Fibroblast of skin of scalp (primary cell): ENCODE data around the gene PCDHGA8.
A peak's percentile ranks its signal among the peaks of the same experiment; 100 is the strongest.
"Not testable (repeated sequence)": the region's sequence is repeated elsewhere in the genome, so short reads cannot be mapped to it uniquely, and the experiment has no call there.

Experiments
- DNase-seq: peaks from one replicate; pipeline ENCODE4 v3.0.0-alpha.2; 2013

Gene PCDHGA8

DNA sequence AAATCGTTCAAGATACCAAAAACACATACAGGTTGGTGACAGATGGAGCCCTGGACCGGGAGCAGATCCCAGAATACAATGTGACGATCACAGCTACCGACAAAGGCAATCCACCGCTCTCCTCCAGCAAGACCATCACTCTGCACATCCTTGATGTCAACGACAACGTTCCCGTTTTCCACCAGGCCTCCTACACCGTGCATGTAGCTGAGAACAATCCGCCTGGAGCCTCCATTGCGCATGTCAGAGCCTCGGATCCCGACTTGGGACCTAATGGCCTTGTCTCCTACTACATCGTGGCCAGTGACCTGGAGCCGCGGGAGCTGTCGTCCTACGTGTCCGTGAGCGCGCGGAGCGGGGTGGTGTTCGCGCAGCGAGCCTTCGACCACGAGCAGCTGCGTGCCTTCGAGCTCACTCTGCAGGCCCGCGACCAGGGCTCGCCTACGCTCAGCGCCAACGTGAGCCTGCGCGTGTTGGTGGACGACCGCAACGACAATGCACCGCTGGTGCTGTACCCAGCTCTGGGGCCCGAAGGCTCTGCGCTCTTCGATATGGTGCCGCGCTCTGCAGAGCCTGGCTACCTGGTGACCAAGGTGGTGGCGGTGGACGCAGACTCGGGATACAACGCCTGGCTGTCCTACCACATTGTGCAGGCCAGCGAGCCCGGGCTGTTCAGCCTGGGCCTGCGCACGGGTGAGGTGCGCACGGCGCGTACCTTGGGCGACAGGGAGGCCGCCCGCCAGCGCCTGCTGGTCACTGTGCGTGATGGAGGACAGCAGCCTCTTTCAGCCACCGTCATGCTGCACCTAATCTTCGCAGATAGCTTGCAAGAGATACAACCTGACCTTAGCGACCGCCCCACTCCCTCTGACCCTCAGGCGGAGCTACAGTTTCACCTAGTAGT, 20.6 kb upstream of the PCDHGA8 start:
- DNase-seq = no peak

- peak; percentile 48 for DNase-seq
These were observed 18.6 kb upstream of the PCDHGA8 start, which contains the start of gene PCDHGA6 for GRCh38 chr5:141373673-141374317. Gene PCDHGA6, plus strand, starts transcription at chr5:141373891. Its CDS starts 193 bp downstream, at chr5:141374084.

DNA sequence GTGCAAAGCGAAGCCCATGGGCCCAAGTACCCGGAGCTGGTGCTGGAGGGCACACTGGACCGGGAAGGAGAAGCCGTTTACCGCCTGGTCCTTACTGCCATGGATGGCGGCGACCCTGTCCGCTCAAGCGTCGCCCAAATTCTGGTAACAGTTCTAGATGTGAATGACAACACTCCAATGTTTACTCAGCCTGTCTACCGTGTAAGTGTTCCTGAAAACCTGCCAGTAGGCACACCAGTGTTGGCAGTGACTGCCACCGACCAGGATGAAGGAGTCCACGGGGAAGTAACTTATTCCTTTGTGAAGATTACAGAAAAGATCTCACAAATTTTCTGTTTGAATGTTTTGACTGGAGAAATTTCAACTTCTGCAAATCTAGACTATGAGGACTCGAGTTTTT, 17.8 kb upstream of the PCDHGA8 start:
- DNase-seq = no peak

GRCh38 chr5:141375444-141376155, 16.8 kb upstream of the PCDHGA8 start:
- not testable (repeated sequence) for DNase-seq

DNA sequence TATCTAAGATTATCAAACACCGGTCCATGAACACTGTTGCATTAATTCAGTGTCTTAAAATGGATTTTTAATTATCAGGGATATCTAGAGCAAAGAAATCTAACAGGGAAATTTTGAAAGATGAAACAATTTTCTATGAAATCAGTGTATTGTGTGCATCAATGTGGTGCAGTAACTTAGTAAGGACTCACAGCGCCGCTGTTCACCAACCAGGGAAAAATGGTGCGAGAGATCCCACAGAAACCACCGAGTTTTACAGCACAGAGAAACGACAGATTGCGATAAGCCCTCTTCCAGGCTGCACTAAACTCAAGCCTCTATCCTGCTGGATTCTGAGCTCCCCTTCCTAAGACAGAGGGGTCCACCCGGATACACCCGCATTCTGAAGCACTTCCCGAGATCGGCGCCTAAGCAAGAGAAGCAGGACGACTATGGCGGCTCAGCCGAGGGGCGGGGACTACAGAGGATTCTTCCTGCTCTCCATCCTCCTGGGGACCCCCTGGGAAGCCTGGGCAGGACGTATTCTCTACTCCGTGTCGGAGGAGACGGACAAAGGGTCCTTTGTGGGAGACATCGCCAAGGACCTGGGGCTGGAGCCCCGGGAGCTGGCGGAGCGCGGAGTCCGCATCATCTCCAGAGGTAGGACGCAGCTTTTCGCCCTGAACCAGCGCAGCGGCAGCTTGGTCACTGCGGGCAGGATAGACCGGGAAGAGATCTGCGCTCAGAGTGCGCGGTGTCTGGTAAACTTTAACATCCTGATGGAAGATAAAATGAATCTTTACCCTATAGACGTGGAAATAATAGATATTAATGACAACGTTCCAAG, 9.8 kb upstream of the PCDHGA8 start, which contains the start of gene PCDHGA7:
TSS of gene PCDHGA7 (plus strand) at position 274 of the 826 bp plus-strand sequence. CDS start at position 432, 158 bp downstream.
- peak; percentile 58 for DNase-seq

- no peak for DNase-seq
These were observed 9.1 kb upstream of the PCDHGA8 start for GRCh38 chr5:141383345-141383744.

GRCh38 chr5:141384471-141385267, 7.8 kb upstream of the PCDHGA8 start:
- no peak for DNase-seq

DNA sequence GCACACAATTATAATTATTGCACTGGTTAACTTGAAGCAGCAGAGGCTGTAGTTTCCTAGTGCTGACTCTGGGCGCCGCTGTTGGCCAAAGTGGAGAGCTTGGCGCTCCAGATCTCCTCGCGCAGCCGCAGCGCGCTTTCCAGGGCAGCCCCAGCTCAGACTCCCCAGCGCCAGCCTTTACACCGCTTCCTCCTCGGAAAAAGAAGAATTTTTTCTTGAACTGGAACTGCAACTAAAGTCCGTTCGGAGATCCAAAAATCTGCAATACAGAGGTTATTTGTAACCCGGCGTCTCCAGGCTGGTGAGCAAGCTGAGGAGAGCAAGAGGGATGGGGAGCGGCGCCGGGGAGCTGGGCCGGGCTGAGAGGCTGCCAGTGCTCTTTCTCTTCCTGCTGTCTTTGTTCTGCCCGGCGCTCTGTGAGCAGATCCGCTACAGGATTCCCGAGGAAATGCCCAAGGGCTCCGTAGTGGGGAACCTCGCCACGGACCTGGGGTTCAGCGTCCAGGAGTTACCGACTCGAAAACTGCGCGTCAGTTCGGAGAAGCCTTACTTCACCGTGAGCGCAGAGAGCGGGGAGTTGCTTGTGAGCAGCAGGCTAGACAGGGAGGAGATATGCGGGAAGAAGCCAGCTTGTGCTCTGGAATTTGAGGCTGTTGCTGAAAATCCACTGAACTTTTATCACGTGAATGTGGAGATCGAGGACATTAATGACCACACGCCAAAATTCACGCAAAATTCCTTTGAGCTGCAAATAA, 4.7 kb upstream of the PCDHGA8 start, which contains the start of gene PCDHGB4:
TSS of gene PCDHGB4 (plus strand) at position 142 of the 755 bp plus-strand sequence. CDS start at position 329, 187 bp downstream.
- peak; percentile 65 for DNase-seq

GRCh38 chr5:141388661-141389060, 3.8 kb upstream of the PCDHGA8 start:
- no peak for DNase-seq

DNA sequence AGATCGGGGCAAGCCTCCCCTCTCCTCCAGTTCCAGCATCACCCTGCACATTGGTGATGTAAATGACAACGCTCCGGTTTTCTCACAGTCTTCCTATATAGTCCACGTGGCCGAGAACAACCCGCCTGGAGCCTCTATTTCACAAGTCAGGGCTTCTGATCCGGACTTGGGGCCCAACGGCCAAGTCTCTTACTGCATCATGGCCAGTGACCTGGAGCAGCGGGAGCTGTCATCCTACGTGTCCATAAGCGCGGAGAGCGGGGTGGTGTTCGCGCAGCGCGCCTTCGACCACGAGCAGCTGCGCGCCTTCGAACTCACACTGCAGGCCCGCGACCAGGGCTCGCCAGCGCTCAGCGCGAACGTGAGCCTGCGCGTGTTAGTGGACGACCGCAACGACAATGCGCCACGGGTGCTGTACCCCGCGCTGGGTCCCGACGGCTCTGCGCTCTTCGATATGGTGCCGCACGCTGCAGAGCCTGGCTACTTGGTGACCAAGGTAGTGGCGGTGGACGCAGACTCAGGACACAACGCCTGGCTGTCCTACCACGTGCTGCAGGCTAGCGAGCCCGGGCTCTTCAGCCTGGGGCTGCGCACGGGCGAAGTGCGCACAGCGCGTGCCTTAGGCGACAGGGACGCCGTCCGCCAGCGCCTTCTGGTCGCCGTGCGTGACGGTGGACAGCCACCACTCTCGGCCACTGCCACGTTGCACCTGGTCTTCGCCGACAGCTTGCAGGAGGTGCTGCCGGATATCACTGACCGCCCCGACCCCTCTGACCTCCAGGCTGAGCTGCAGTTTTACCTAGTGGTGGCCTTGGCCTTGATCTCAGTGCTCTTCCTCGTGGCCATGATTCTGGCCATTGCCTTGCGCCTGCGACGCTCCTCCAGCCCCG, 3.0 kb upstream of the PCDHGA8 start:
- no peak for DNase-seq

DNA sequence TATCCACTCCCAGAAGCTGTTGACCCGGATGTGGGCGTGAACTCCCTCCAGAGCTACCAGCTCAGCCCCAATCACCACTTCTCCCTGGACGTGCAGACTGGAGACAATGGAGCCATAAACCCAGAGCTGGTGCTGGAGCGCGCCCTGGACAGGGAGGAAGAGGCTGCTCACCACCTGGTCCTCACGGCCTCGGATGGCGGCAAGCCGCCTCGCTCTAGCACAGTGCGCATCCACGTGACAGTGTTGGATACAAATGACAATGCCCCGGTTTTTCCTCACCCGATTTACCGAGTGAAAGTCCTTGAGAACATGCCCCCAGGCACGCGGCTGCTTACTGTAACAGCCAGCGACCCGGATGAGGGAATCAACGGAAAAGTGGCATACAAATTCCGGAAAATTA, 834 bp downstream of the PCDHGA8 start:
- no peak for DNase-seq

DNA sequence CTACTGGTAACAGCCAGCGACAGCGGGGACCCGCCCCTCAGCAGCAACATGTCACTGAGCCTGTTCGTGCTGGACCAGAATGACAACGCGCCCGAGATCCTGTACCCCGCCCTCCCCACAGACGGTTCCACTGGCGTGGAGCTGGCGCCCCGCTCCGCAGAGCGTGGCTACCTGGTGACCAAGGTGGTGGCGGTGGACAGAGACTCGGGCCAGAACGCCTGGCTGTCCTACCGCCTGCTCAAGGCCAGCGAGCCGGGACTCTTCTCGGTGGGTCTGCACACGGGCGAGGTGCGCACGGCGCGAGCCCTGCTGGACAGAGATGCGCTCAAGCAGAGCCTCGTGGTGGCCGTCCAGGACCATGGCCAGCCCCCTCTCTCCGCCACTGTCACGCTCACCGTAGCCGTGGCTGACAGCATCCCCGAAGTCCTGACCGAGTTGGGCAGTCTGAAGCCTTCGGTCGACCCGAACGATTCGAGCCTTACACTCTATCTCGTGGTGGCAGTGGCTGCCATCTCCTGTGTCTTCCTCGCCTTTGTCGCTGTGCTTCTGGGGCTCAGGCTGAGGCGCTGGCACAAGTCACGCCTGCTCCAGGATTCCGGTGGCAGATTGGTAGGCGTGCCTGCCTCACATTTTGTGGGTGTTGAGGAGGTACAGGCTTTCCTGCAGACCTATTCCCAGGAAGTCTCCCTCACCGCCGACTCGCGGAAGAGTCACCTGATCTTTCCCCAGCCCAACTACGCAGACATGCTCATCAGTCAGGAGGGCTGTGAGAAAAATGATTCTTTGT, 2.2 kb downstream of the PCDHGA8 start:
- DNase-seq = not testable (repeated sequence)

DNA sequence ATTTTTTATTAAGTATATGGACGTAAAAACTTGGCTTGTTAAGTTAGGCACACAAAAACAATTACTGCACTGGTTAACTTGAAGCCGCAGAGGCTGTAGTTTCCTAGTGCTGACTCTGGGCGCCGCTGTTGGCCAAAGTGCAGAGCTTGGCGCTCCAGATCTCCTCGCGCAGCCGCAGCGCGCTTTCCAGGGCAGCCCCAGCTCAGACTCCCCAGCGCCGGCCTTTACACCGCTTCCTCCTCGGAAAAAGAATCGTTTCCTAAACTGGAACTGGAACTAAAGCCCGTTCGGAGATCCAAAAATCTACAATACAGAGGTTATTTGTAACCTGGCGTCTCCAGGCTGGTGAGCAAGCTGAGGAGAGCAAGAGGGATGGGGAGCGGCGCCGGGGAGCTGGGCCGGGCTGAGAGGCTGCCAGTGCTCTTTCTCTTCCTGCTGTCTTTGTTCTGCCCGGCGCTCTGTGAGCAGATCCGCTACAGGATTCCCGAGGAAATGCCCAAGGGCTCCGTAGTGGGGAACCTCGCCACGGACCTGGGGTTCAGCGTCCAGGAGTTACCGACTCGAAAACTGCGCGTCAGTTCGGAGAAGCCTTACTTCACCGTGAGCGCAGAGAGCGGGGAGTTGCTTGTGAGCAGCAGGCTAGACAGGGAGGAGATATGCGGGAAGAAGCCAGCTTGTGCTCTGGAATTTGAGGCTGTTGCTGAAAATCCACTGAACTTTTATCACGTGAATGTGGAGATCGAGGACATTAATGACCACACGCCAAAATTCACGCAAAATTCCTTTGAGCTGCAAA, 5.5 kb downstream of the PCDHGA8 start, which contains the start of gene PCDHGB5:
TSS of gene PCDHGB5 (plus strand) at position 192 of the 796 bp plus-strand sequence. CDS start at position 373, 181 bp downstream.
- DNase-seq = peak; percentile 69

GRCh38 chr5:141398608-141399007, 6.2 kb downstream of the PCDHGA8 start:
- DNase-seq = no peak

DNA sequence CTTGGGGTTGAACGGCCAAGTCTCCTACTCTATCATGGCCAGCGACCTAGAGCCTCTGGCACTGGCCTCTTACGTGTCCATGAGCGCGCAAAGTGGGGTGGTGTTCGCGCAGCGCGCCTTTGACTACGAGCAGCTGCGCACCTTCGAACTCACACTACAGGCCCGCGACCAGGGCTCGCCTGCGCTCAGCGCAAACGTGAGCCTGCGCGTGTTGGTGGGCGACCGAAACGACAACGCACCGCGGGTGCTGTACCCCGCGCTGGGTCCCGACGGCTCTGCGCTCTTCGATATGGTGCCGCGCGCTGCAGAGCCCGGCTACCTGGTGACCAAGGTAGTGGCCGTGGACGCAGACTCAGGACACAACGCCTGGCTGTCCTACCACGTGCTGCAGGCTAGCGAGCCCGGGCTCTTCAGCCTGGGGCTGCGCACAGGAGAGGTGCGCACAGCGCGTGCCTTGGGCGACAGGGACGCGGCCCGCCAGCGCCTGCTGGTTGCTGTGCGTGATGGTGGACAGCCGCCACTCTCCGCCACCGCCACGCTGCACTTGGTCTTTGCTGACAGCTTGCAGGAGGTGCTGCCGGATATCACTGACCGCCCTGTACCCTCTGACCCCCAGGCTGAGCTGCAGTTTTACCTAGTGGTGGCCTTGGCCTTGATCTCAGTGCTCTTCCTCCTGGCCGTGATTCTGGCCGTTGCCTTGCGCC, 7.3 kb downstream of the PCDHGA8 start:
- DNase-seq = no peak

GRCh38 chr5:141402553-141403243, 10.3 kb downstream of the PCDHGA8 start, which contains the start of gene PCDHGA9:
Gene PCDHGA9, plus strand, starts transcription at chr5:141402778. Its CDS starts 175 bp downstream, at chr5:141402953.
- DNase-seq = peak; percentile 37
